ENCODE measurements around the gene UGCG.

The UGCG gene

GRCh38 chr9:111970827-111971226 is 74.2 kb downstream of the UGCG start:
- no peak for TF ChIP-seq CTCF (IDR thresholded peaks at IDR 0.05; ENCODE audit: low read depth, low read length)
- no peak overlapping the region for H3K4me3 ChIP-seq (ENCODE audit: low read depth, low read length)

GRCh38 chr9:111974092-111974681 is 77.6 kb downstream of the UGCG start:
- no peak overlapping the region for H3K4me3 ChIP-seq (ENCODE audit: low read depth, low read length)
- no peak for TF ChIP-seq CTCF (IDR thresholded peaks at IDR 0.05; ENCODE audit: low read depth, low read length)

GRCh38 chr9:111975709-111976108 is 79.1 kb downstream of the UGCG start:
- H3K4me3 ChIP-seq (ENCODE audit: low read depth, low read length), result no peak overlapping the region
- TF ChIP-seq CTCF (IDR thresholded peaks at IDR 0.05; ENCODE audit: low read depth, low read length), result no peak

- no peak overlapping the region for H3K4me3 ChIP-seq (ENCODE audit: low read depth, low read length)
- no peak for TF ChIP-seq CTCF (IDR thresholded peaks at IDR 0.05; ENCODE audit: low read depth, low read length)
Observed at GRCh38 chr9:111978616-111979015, 82.0 kb downstream of the UGCG start.

GRCh38 chr9:111979561-111979960 is 82.9 kb downstream of the UGCG start:
- no peak overlapping the region for H3K4me3 ChIP-seq (ENCODE audit: low read depth, low read length)
- no peak for TF ChIP-seq CTCF (IDR thresholded peaks at IDR 0.05; ENCODE audit: low read depth, low read length)

GRCh38 chr9:111980398-111980797 is 83.8 kb downstream of the UGCG start:
- H3K4me3 ChIP-seq (ENCODE audit: low read depth, low read length), result no peak overlapping the region
- no peak for TF ChIP-seq CTCF (IDR thresholded peaks at IDR 0.05; ENCODE audit: low read depth, low read length)

GRCh38 chr9:111983484-111983908 is 86.9 kb downstream of the UGCG start:
- H3K4me3 ChIP-seq (ENCODE audit: low read depth, low read length), result no peak overlapping the region
- TF ChIP-seq CTCF (IDR thresholded peaks at IDR 0.05; ENCODE audit: low read depth, low read length), result no peak

All from WI38 (cell line).